Activated B cell treated with CpG ODN at 0.5 μM for 24 hours (primary cell): ENCODE data around the gene FBXL19. TPM values are rescaled to one million over a fixed set of nuclear protein-coding genes. Genes with fewer than 3 reads are reported as not detected.

Experiments used
- ATAC-seq: fragments of 200-7000 bp; cut with Tn5 transposase; one replicate; pipeline ENCODE4 v1.10.0; 2021; ENCODE audit warnings: low read depth, mild to moderate bottlenecking, moderate library complexity
- CTCF ChIA-PET: fragments of 350-600 bp; sonication (Branson Sonifier 250); formaldehyde crosslinking; loops from one replicate; lab custom pipeline; 2021; ENCODE audit warnings: antibody characterized with exemption; lab: Charles Lee
- POLR2A ChIA-PET: fragments of 350-600 bp; sonication (Branson Sonifier 250); formaldehyde crosslinking; loops from one replicate; lab custom pipeline; 2021; ENCODE audit warnings: antibody characterized with exemption; lab: Charles Lee
- DNase-seq: peaks from one replicate; pipeline ENCODE4 v3.0.0; 2022
- H3K27ac Mint-ChIP-seq: one replicate; pipeline ENCODE4 v1.8.0; 2020; ENCODE audit warnings: mixed read lengths
- H3K27me3 Mint-ChIP-seq: one replicate; pipeline ENCODE4 v1.8.0; 2021; ENCODE audit warnings: mixed read lengths
- H3K36me3 Mint-ChIP-seq: one replicate; pipeline ENCODE4 v1.8.0; 2021; ENCODE audit warnings: low read depth, mixed read lengths
- H3K4me1 Mint-ChIP-seq: one replicate; pipeline ENCODE4 v1.8.0; 2021; ENCODE audit warnings: mixed read lengths
- H3K4me3 Mint-ChIP-seq: one replicate; pipeline ENCODE4 v1.8.0; 2020; ENCODE audit warnings: mild to moderate bottlenecking, mixed read lengths
- H3K9me3 Mint-ChIP-seq: one replicate; pipeline ENCODE4 v1.8.0; 2020; ENCODE audit warnings: mixed read lengths
- CTCF ChIP-seq: fragments of 200-600 bp; IDR thresholded peaks from one replicate; pipeline ENCODE4 v1.8.0; 2022; ENCODE audit warnings: antibody characterized with exemption, mild to moderate bottlenecking
- intact Hi-C: fragments of 100-400 bp; cut with micrococcal nuclease; formaldehyde crosslinking; loops from one replicate; pipeline ENCODE4 v1.15.1; 2024
- total RNA-seq: library from RNA; stranded (reverse); gene quantifications from 2 replicates; pipeline ENCODE4 v1.2.3, GENCODE V29; 2022

The FBXL19 gene
- total RNA-seq, 1 donor from 2014 or later, result 24.2 TPM

- peak overlapping the region; percentile 87 for H3K4me3 Mint-ChIP-seq
- no peaks in the 10 kb centered on the region for H3K9me3 Mint-ChIP-seq
- H3K36me3 Mint-ChIP-seq, result no peaks in the 10 kb centered on the region
- intact Hi-C loops, result loop anchor here (2.0 kb wide), 1 partner anchor 98 kb away; the partner anchor contains the start of gene VKORC1
- ATAC-seq, result no peak
- peak overlapping the region; percentile 76 for H3K27ac Mint-ChIP-seq
- no peaks in the 10 kb centered on the region for H3K27me3 Mint-ChIP-seq
- H3K4me1 Mint-ChIP-seq, result peaks cover 12% of the 10 kb centered on the region
- POLR2A ChIA-PET, result interaction anchor here (0.7 to 2.1 kb wide), 9 partner anchors 12 to 877 kb away, joined by 3 to 13 read pairs (median 4); partner anchors contain the start of genes KAT8, ZNF267, ZNF646 and ZNF668
- no peak for DNase-seq
- TF ChIP-seq CTCF, result no peak
- CTCF ChIA-PET, result interaction anchor here (4.8 kb wide), 1 partner anchor 12 kb away, joined by 18 read pairs; the partner anchor contains the start of gene HSD3B7
These were observed 73.1 kb downstream of the FBXL19 start for GRCh38 chr16:30996324-30996984.

- Mint-ChIP-seq H3K27me3 (no peaks in the 10 kb centered on the region), H3K9me3 (no peaks in the 10 kb centered on the region), H3K27ac (peak overlapping the region; percentile 76), H3K4me3 (peak overlapping the region; percentile 87), H3K36me3 (no peaks in the 10 kb centered on the region), H3K4me1 (peaks cover 12% of the 10 kb centered on the region)
- DNase-seq, result peak; percentile 68
- no peak for TF ChIP-seq CTCF
- intact Hi-C loops, result loop anchor here (1.0 to 2.0 kb wide), 4 partner anchors 36 to 145 kb away; partner anchors contain the start of genes STX4, VKORC1, ZNF646 and ZNF668
- POLR2A ChIA-PET, result interaction anchor here (0.5 to 2.1 kb wide), 10 partner anchors 11 to 877 kb away, joined by 3 to 13 read pairs (median 3); partner anchors contain the start of genes KAT8, ZNF267, ZNF646 and ZNF668
- CTCF ChIA-PET, result interaction anchor here (4.8 kb wide), 1 partner anchor 13 kb away, joined by 18 read pairs; the partner anchor contains the start of gene HSD3B7
- ATAC-seq, result peak; percentile 99
These were observed 73.8 kb downstream of the FBXL19 start for GRCh38 chr16:30996985-30997724.

- Mint-ChIP-seq H3K27me3 (no peaks in the 10 kb centered on the region), H3K4me1 (peaks cover 12% of the 10 kb centered on the region), H3K36me3 (no peaks in the 10 kb centered on the region), H3K27ac (no peak overlapping the region), H3K4me3 (peak overlapping the region; percentile 70), H3K9me3 (no peaks in the 10 kb centered on the region)
- intact Hi-C loops, result loop anchor here (1.0 to 2.0 kb wide), 4 partner anchors 35 to 144 kb away; partner anchors contain the start of genes STX4, VKORC1, ZNF646 and ZNF668
- DNase-seq (no peak), ATAC-seq (no peak)
- no peak for TF ChIP-seq CTCF
- CTCF ChIA-PET, result interaction anchor here (4.8 kb wide), 1 partner anchor 14 kb away, joined by 18 read pairs; the partner anchor contains the start of gene HSD3B7
- POLR2A ChIA-PET, result interaction anchor here (0.5 to 2.1 kb wide), 10 partner anchors 12 to 876 kb away, joined by 3 to 13 read pairs (median 3); partner anchors contain the start of genes KAT8, ZNF267, ZNF646 and ZNF668
These were observed 74.6 kb downstream of the FBXL19 start for GRCh38 chr16:30997725-30998711.

Other genes with a start within 250 kb of the FBXL19 start
- gene SRCAP, start 224.4 kb upstream of the FBXL19 start, total RNA-seq, result 109 and 123 TPM in 2 replicates
- gene PHKG2, start 175.1 kb upstream of the FBXL19 start, total RNA-seq, result 45.3 and 51.4 TPM in 2 replicates
- gene CFAP119, start 161.5 kb upstream of the FBXL19 start, total RNA-seq, result 6.2 and 8.8 TPM in 2 replicates
- gene RNF40, start 161.2 kb upstream of the FBXL19 start, total RNA-seq, result 99.6 and 117 TPM in 2 replicates
- gene ZNF629, start 136.4 kb upstream of the FBXL19 start, total RNA-seq, result 9.1 and 9.3 TPM in 2 replicates
- gene BCL7C, start 29.5 kb upstream of the FBXL19 start, total RNA-seq, result 32.2 and 35.7 TPM in 2 replicates
- 0.56 and 0.62 TPM in 2 replicates for gene CTF1, start 27.0 kb upstream of the FBXL19 start, total RNA-seq
- 25.1 and 30.6 TPM in 2 replicates for gene ORAI3, start 25.5 kb downstream of the FBXL19 start, total RNA-seq
- 29.6 and 32.8 TPM in 2 replicates for gene SETD1A, start 34.2 kb downstream of the FBXL19 start, total RNA-seq
- 1.3 and 1.6 TPM in 2 replicates for gene HSD3B7, start 61.6 kb downstream of the FBXL19 start, total RNA-seq
- 1.2 and 1.6 TPM in 2 replicates for gene STX1B, start 87.1 kb downstream of the FBXL19 start, total RNA-seq
- gene STX4, start 110.0 kb downstream of the FBXL19 start, total RNA-seq, result 106 and 107 TPM in 2 replicates
- 8.3 and 10.1 TPM in 2 replicates for gene ZNF668, start 150.7 kb downstream of the FBXL19 start, total RNA-seq
- 32.4 and 32.5 TPM in 2 replicates for gene ZNF646, start 150.8 kb downstream of the FBXL19 start, total RNA-seq
- gene PRSS53, start 165.4 kb downstream of the FBXL19 start, total RNA-seq, result 5.1 and 5.5 TPM in 2 replicates
- 38.7 and 41.9 TPM in 2 replicates for gene VKORC1, start 171.2 kb downstream of the FBXL19 start, total RNA-seq
- 24.8 and 27.3 TPM in 2 replicates for gene BCKDK, start 184.8 kb downstream of the FBXL19 start, total RNA-seq
- gene KAT8, start 194.1 kb downstream of the FBXL19 start, total RNA-seq, result 82.1 and 93.7 TPM in 2 replicates
- gene PRSS8, start 212.2 kb downstream of the FBXL19 start, total RNA-seq, result not detected in 2 replicates
- 0.56 and 0.60 TPM in 2 replicates for gene PRSS36, start 226.5 kb downstream of the FBXL19 start, total RNA-seq